GM12878 (cell line): ENCODE data around the gene PLIN3. TPM values are rescaled to one million over a fixed set of nuclear protein-coding genes. Genes with fewer than 3 reads are reported as not detected.

Source experiments
- BACH1 ChIP-seq: fragments of 450-650 bp; IDR thresholded peaks from 2 replicates; pipeline ENCODE4 v1.6.1; 2017; ENCODE audit warnings: mild to moderate bottlenecking, borderline replicate concordance
- BCL3 ChIP-seq: IDR thresholded peaks from 2 replicates; pipeline ENCODE4 v1.6.1; 2011; ENCODE audit warnings: borderline replicate concordance, low read depth, mild to moderate bottlenecking, moderate library complexity, low read length; ENCODE audit not compliant: insufficient read depth, poor library complexity, severe bottlenecking
- BRCA1 ChIP-seq: IDR thresholded peaks from 2 replicates; pipeline ENCODE4 v1.6.1; 2011; ENCODE audit warnings: low read depth, low read length, improper control_type of control experiment
- CREB1 ChIP-seq: IDR thresholded peaks from 2 replicates; pipeline ENCODE4 v1.6.1; 2012; ENCODE audit warnings: low read depth, mild to moderate bottlenecking, inconsistent platforms
- ELK1 ChIP-seq: IDR thresholded peaks from 2 replicates; pipeline ENCODE4 v1.6.1; 2012; ENCODE audit warnings: low read depth, low read length, improper control_type of control experiment
- ETV6 ChIP-seq, 2 experiments: fragments of 450-650 bp in 1 of 2; IDR thresholded peaks in 1 of 2; conservative IDR thresholded peaks in 1 of 2; 2 replicates each; pipeline ENCODE4 v1.6.1; 2014; ENCODE audit warnings: antibody characterized with exemption in 1 of 2, borderline replicate concordance in 1 of 2, low read depth in 1 of 2, mild to moderate bottlenecking in 1 of 2, moderate library complexity in 1 of 2
- HDAC2 ChIP-seq: fragments of 200-600 bp; sonication (generic); IDR thresholded peaks from 2 replicates; pipeline ENCODE4 v1.6.1; 2017
- IKZF2 ChIP-seq, 2 experiments: fragments of 450-650 bp; IDR thresholded peaks; 2 replicates each; pipeline ENCODE4 v1.6.1; 2017; ENCODE audit warnings: mild to moderate bottlenecking in 2 of 2, moderate library complexity in 2 of 2
- MAX ChIP-seq: IDR thresholded peaks from 2 replicates; pipeline ENCODE4 v1.6.1; 2012; ENCODE audit warnings: low read depth, low read length, improper control_type of control experiment
- PRDM15 ChIP-seq: fragments of 450-650 bp; formaldehyde crosslinking; IDR thresholded peaks from 2 replicates; pipeline ENCODE4 v1.4.0; 2020; ENCODE audit warnings: mild to moderate bottlenecking, moderate library complexity
- RAD21 ChIP-seq: IDR thresholded peaks from 2 replicates; pipeline ENCODE4 v1.6.1; 2011; ENCODE audit warnings: mild to moderate bottlenecking, low read depth, low read length, moderate library complexity; ENCODE audit not compliant: insufficient read depth
- SIN3A ChIP-seq: IDR thresholded peaks from 2 replicates; pipeline ENCODE4 v1.6.1; 2012; ENCODE audit warnings: low read depth, low read length, improper control_type of control experiment
- SMARCA5 ChIP-seq: fragments of 450-650 bp; IDR thresholded peaks from 2 replicates; pipeline ENCODE4 v1.6.1; 2017; ENCODE audit warnings: mild to moderate bottlenecking
- SPI1 ChIP-seq: IDR thresholded peaks from 2 replicates; pipeline ENCODE4 v1.6.1; 2011; ENCODE audit warnings: low read depth, mild to moderate bottlenecking, low read length, moderate library complexity, borderline replicate concordance; ENCODE audit not compliant: insufficient read depth
- TCF3 ChIP-seq: IDR thresholded peaks from 2 replicates; pipeline ENCODE4 v1.6.1; 2012; ENCODE audit warnings: low read depth, mild to moderate bottlenecking, low read length, borderline replicate concordance; ENCODE audit not compliant: insufficient read depth
- ZBTB40 ChIP-seq: fragments of 450-650 bp; IDR thresholded peaks from 2 replicates; pipeline ENCODE4 v1.6.1; 2016; ENCODE audit warnings: mild to moderate bottlenecking, moderate library complexity, borderline replicate concordance
- ZSCAN29 ChIP-seq: fragments of 450-650 bp; IDR thresholded peaks from 2 replicates; pipeline ENCODE4 v1.6.1; 2017; ENCODE audit warnings: mild to moderate bottlenecking, moderate library complexity
- polyA plus RNA-seq, 11 experiments: library from polyadenylated mRNA; depleted of rRNA in 4 of 11; unstranded in 6 of 11; stranded (reverse) in 5 of 11; fragments of >200 nt; fragmentation: Nextera tagmentation in 4 of 11; fragmentation: Illumina TruSeq in 1 of 11; extraction: Ambion mirVana in 4 of 11; extraction: Trizol in 1 of 11; gene quantifications; 1 replicate in 1 of 11; 2 replicates in 10 of 11; pipeline versions ENCODE4 v1.2.1 to v1.2.3, GENCODE V29; 2011 to 2016; ENCODE audit warnings: inconsistent platforms in 2 of 11, missing spikeins in 2 of 11, low read depth in 1 of 11
- total RNA-seq, 4 experiments: library from RNA; depleted of rRNA in 3 of 4; stranded (reverse); fragments of >200 nt in 3 of 4; fragmentation: Illumina TruSeq in 1 of 4; extraction: Trizol in 1 of 4; gene quantifications; 2 replicates each; pipeline versions ENCODE4 v1.2.1 to v1.2.3, GENCODE V29; 2013 to 2021

The PLIN3 gene
- total and polyA plus RNA-seq, 10 of the 15 experiments (the other 5 are each of a cell fraction or from before 2014, with no cell fraction given): 7.7 to 71.4 (median 66.8) TPM

GRCh38 chr19:4791183-4792018 lies 76.1 kb downstream of the PLIN3 start, which contains the start of gene FEM1A (continued):
- TF ChIP-seq ELK1 (no peak), SIN3A (no peak), SMARCA5 (no peak; the same call in 1 of the 2 replicates), ZSCAN29 (no peak), ETV6 (conservative IDR thresholded peaks at IDR 0.05 in 1 of 2, IDR thresholded peaks at IDR 0.05 in 1 of 2; ENCODE audit: borderline replicate concordance in 1 of 2, low read depth in 1 of 2) (no peak), BRCA1 (no peak), CREB1 (peak; percentile 100), SPI1 (peak; percentile 35; the same call in 1 of the 2 replicates), BACH1 (peak; percentile 69; the same call in 1 of the 2 replicates), RAD21 (peak; percentile 72), TCF3 (no peak), MAX (no peak), PRDM15 (no peak), ZBTB40 (peak; percentile 97), HDAC2 (no peak), BCL3 (no peak), IKZF2 (IDR thresholded peaks at IDR 0.05) (no peak)
